GM23338 (cell line): ENCODE data around the gene MTHFR. TPM values are rescaled to one million over a fixed set of nuclear protein-coding genes. Genes with fewer than 3 reads are reported as not detected.

Source experiments
- ATAC-seq: fragments of 200-7000 bp; cut with Tn5 transposase; 3 replicates; pipeline ENCODE4 v1.9.1; 2020
- DNase-seq: peaks from one replicate; pipeline ENCODE4 v3.0.0-alpha.2; 2015; ENCODE audit warnings: low spot score
- H2AFZ ChIP-seq: fragments of 200-600 bp; sonication (generic); 2 replicates; pipeline ENCODE4 v1.8.0; 2016; ENCODE audit warnings: antibody characterized with exemption, mild to moderate bottlenecking, moderate library complexity
- H3F3A ChIP-seq: fragments of 200-600 bp; sonication (generic); replicated peaks from 2 replicates; pipeline ENCODE4 v1.8.0; 2017; ENCODE audit warnings: antibody characterized with exemption, mixed run types, low read depth
- H3K27ac ChIP-seq: fragments of 200-600 bp; sonication (generic); 2 replicates; pipeline ENCODE4 v1.6.1; 2016; ENCODE audit warnings: low read depth
- H3K27me3 ChIP-seq: fragments of 200-600 bp; sonication (generic); 2 replicates; pipeline ENCODE4 v1.8.0; 2016; ENCODE audit warnings: mild to moderate bottlenecking, mixed run types, moderate library complexity; ENCODE audit not compliant: insufficient read depth
- H3K36me3 ChIP-seq: fragments of 200-600 bp; sonication (generic); 2 replicates; pipeline ENCODE4 v1.8.0; 2016; ENCODE audit warnings: mild to moderate bottlenecking; ENCODE audit not compliant: insufficient read depth
- H3K4me1 ChIP-seq: fragments of 200-600 bp; sonication (generic); 2 replicates; pipeline ENCODE4 v1.8.0; 2016; ENCODE audit warnings: mild to moderate bottlenecking, moderate library complexity; ENCODE audit not compliant: insufficient read depth
- H3K4me2 ChIP-seq: fragments of 200-600 bp; sonication (generic); 2 replicates; pipeline ENCODE4 v1.7.1; 2017; ENCODE audit warnings: mixed run types
- H3K4me3 ChIP-seq: fragments of 200-600 bp; sonication (generic); 2 replicates; pipeline ENCODE4 v1.6.1; 2016; ENCODE audit warnings: mixed run types
- H3K79me2 ChIP-seq: fragments of 200-600 bp; sonication (generic); replicated peaks from 2 replicates; pipeline ENCODE4 v1.8.0; 2017; ENCODE audit warnings: mild to moderate bottlenecking; ENCODE audit not compliant: insufficient read depth
- H3K9me2 ChIP-seq: fragments of 200-600 bp; sonication (generic); 2 replicates; pipeline ENCODE4 v1.8.0; 2017; ENCODE audit not compliant: insufficient read depth
- H4K20me1 ChIP-seq: fragments of 200-600 bp; sonication (generic); replicated peaks from 2 replicates; pipeline ENCODE4 v1.8.0; 2017; ENCODE audit warnings: mild to moderate bottlenecking; ENCODE audit not compliant: insufficient read depth
- H3K27ac Mint-ChIP-seq: 2 replicates; pipeline ENCODE4 v1.8.0; 2020; ENCODE audit warnings: inconsistent platforms, mild to moderate bottlenecking, moderate library complexity, mixed read lengths
- H3K27me3 Mint-ChIP-seq: 3 replicates; pipeline ENCODE4 v1.8.0; 2022; ENCODE audit warnings: low read depth, mild to moderate bottlenecking, moderate library complexity, mixed read lengths, inconsistent platforms; ENCODE audit not compliant: insufficient read depth, poor library complexity
- H3K36me3 Mint-ChIP-seq: 3 replicates; pipeline ENCODE4 v1.8.0; 2021; ENCODE audit warnings: low read depth, mild to moderate bottlenecking, inconsistent platforms, moderate library complexity, mixed read lengths
- H3K4me1 Mint-ChIP-seq: 3 replicates; pipeline ENCODE4 v1.8.0; 2020; ENCODE audit warnings: mild to moderate bottlenecking, inconsistent platforms, mixed read lengths
- H3K4me3 Mint-ChIP-seq: 3 replicates; pipeline ENCODE4 v1.8.0; 2021; ENCODE audit warnings: moderate library complexity, mild to moderate bottlenecking, inconsistent platforms, mixed read lengths
- H3K9me3 Mint-ChIP-seq: 3 replicates; pipeline ENCODE4 v1.8.0; 2020; ENCODE audit warnings: moderate library complexity, mild to moderate bottlenecking, inconsistent platforms, mixed read lengths
- CTCF ChIP-seq, 2 experiments: fragments of 200-600 bp in 1 of 2; sonication (generic) in 1 of 2; conservative IDR thresholded peaks; 2 replicates each; pipeline versions ENCODE4 v1.5.1 to v1.6.1; 2016 to 2017; ENCODE audit warnings: antibody characterized with exemption in 2 of 2, low read depth in 2 of 2, mild to moderate bottlenecking in 2 of 2, moderate library complexity in 1 of 2
- ETS1 ChIP-seq: IDR thresholded peaks from 2 replicates; pipeline ENCODE4 v1.6.1; 2016; ENCODE audit warnings: antibody characterized with exemption
- EZH2 ChIP-seq: fragments of 200-600 bp; sonication (generic); IDR thresholded peaks from one replicate; pipeline ENCODE4 v1.8.0; 2017; ENCODE audit warnings: antibody characterized with exemption, mild to moderate bottlenecking, low read depth; ENCODE audit not compliant: unreplicated experiment
- POLR2AphosphoS5 ChIP-seq: IDR thresholded peaks from 2 replicates; pipeline ENCODE4 v1.6.1; 2016; ENCODE audit warnings: antibody characterized with exemption, low read depth
- REST ChIP-seq: IDR thresholded peaks from one replicate; pipeline ENCODE4 v1.6.1; 2018; ENCODE audit warnings: antibody characterized with exemption; ENCODE audit not compliant: unreplicated experiment
- ZNF114 ChIP-seq: fragments of 250-450 bp; sonication (Bioruptor Pico); IDR thresholded peaks from 2 replicates; pipeline ENCODE4 v1.5.0; 2020; ENCODE audit warnings: mild to moderate bottlenecking, moderate library complexity
- ZNF331 ChIP-seq: fragments of 250-450 bp; sonication (Bioruptor Pico); IDR thresholded peaks from 2 replicates; pipeline ENCODE4 v1.5.0; 2020; ENCODE audit warnings: low read depth, mild to moderate bottlenecking, moderate library complexity
- polyA plus RNA-seq: library from polyadenylated mRNA; unstranded; fragments of >200 nt; fragmentation: Nextera tagmentation; extraction: Ambion mirVana; gene quantifications from 2 replicates; pipeline ENCODE4 v1.2.1, GENCODE V29; 2016
- total RNA-seq: library from RNA; depleted of rRNA; stranded (reverse); fragments of >200 nt; shearing (Covaris generic); gene quantifications from 2 replicates; pipeline ENCODE4 v1.2.3, GENCODE V29; 2014

Gene MTHFR
- total and polyA plus RNA-seq, 2 experiments from 2014 or later = 6.9 to 21.6 TPM

- Histone ChIP-seq H3K4me2 (no peak overlapping the region), H2AFZ (no peak overlapping the region), H3K79me2 (no peaks in the 10 kb centered on the region), H3K36me3 (no peaks in the 10 kb centered on the region), H3K4me1 (peaks cover 14% of the 10 kb centered on the region), H4K20me1 (no peaks in the 10 kb centered on the region), H3F3A (peaks cover 13% of the 10 kb centered on the region; the same call in 1 of the 2 replicates), H3K27ac (no peak overlapping the region), H3K27me3 (no peaks in the 10 kb centered on the region), H3K9me2 (no peaks in the 10 kb centered on the region), H3K4me3 (no peak overlapping the region)
- no peaks in the 10 kb centered on the region for H3K36me3 Mint-ChIP-seq
- peaks cover 17% of the 10 kb centered on the region for H3K4me1 Mint-ChIP-seq
- no peak for ATAC-seq
- no peak for TF ChIP-seq EZH2
- no peak overlapping the region for H3K27ac Mint-ChIP-seq
- DNase-seq = no peak
- H3K4me3 Mint-ChIP-seq = no peak overlapping the region
- peaks cover 4% of the 10 kb centered on the region for H3K27me3 Mint-ChIP-seq
- no peaks in the 10 kb centered on the region for H3K9me3 Mint-ChIP-seq
These were observed 24.5 kb downstream of the MTHFR start for GRCh38 chr1:11781297-11781696.

- Mint-ChIP-seq H3K27ac (peak overlapping the region; percentile 29), H3K27me3 (peaks cover 4% of the 10 kb centered on the region), H3K9me3 (no peaks in the 10 kb centered on the region), H3K4me1 (peaks cover 10% of the 10 kb centered on the region; the same call in 2 of the 3 replicates), H3K36me3 (no peaks in the 10 kb centered on the region), H3K4me3 (no peak overlapping the region)
- TF ChIP-seq ZNF331 (CRISPR knock-in tag) (no peak), CTCF (conservative IDR thresholded peaks at IDR 0.05; ENCODE audit: low read depth in 2 of 2) (peak; percentile 7 to 23; a peak in 1 of 4 replicates), EZH2 (no peak)
- no peak for ATAC-seq
- no peaks in the 10 kb centered on the region for H3K9me2 ChIP-seq
- H2AFZ ChIP-seq = no peak overlapping the region
- DNase-seq = peak; percentile 26
- H3K4me1 ChIP-seq = peaks cover 7% of the 10 kb centered on the region; the same call in 1 of the 2 replicates
- H3K27ac ChIP-seq = no peak overlapping the region
- no peaks in the 10 kb centered on the region for H4K20me1 ChIP-seq
- peaks cover 7% of the 10 kb centered on the region; the same call in 1 of the 2 replicates for H3F3A ChIP-seq
- H3K4me2 ChIP-seq = no peak overlapping the region
- no peak overlapping the region for H3K4me3 ChIP-seq
- no peaks in the 10 kb centered on the region for H3K27me3 ChIP-seq
- H3K36me3 ChIP-seq = no peaks in the 10 kb centered on the region
- no peaks in the 10 kb centered on the region for H3K79me2 ChIP-seq
These were observed 25.2 kb downstream of the MTHFR start for GRCh38 chr1:11780380-11781147.

- no peaks in the 10 kb centered on the region for H4K20me1 ChIP-seq
- peaks cover 6% of the 10 kb centered on the region; the same call in 1 of the 2 replicates for H3K4me1 ChIP-seq
- H3K4me2 ChIP-seq = no peak overlapping the region
- H3K9me3 Mint-ChIP-seq = no peaks in the 10 kb centered on the region
- H3K27ac ChIP-seq = no peak overlapping the region
- H3K27me3 ChIP-seq = no peaks in the 10 kb centered on the region
- peaks cover 4% of the 10 kb centered on the region for H3K27me3 Mint-ChIP-seq
- DNase-seq (no peak), ATAC-seq (no peak)
- H3K79me2 ChIP-seq = no peaks in the 10 kb centered on the region
- no peak overlapping the region for H2AFZ ChIP-seq
- H3K27ac Mint-ChIP-seq = no peak overlapping the region
- 0 out of 2 replicates have a peak, but pooled peaks cover 6% of the 10 kb centered on the region for H3F3A ChIP-seq
- no peaks in the 10 kb centered on the region for H3K36me3 Mint-ChIP-seq
- no peak overlapping the region for H3K4me3 ChIP-seq
- H3K9me2 ChIP-seq = no peaks in the 10 kb centered on the region
- H3K36me3 ChIP-seq = no peaks in the 10 kb centered on the region
- peaks cover 6% of the 10 kb centered on the region; the same call in 1 of the 3 replicates for H3K4me1 Mint-ChIP-seq
- no peak overlapping the region for H3K4me3 Mint-ChIP-seq
- TF ChIP-seq CTCF (conservative IDR thresholded peaks at IDR 0.05; ENCODE audit: low read depth in 2 of 2) (no peak), ZNF331 (CRISPR knock-in tag) (no peak), POLR2AphosphoS5 (no peak), REST (no peak), ETS1 (no peak), ZNF114 (CRISPR knock-in tag) (no peak)
These were observed 25.9 kb downstream of the MTHFR start for GRCh38 chr1:11779715-11780379.
